Activated CD4-positive, alpha-beta T cell treated with anti-CD3 and anti-CD28 coated beads, Interleukin-2, amount 10 ng/mL, durations not matched to agents 24 days and 14 days (primary cell): ENCODE data around the gene FEZF2. TPM values are rescaled to one million over a fixed set of nuclear protein-coding genes. Genes with fewer than 3 reads are reported as not detected.

ENCODE experiments used
- DNase-seq: peaks from one replicate; pipeline ENCODE4 v3.0.0; 2022
- H3K27ac Mint-ChIP-seq: one replicate; pipeline ENCODE4 v1.8.0; 2022; ENCODE audit warnings: mild to moderate bottlenecking, mixed read lengths
- H3K27me3 Mint-ChIP-seq: one replicate; pipeline ENCODE4 v1.8.0; 2022; ENCODE audit warnings: mixed read lengths
- H3K36me3 Mint-ChIP-seq: one replicate; pipeline ENCODE4 v1.8.0; 2022; ENCODE audit warnings: low read depth, mild to moderate bottlenecking, mixed read lengths
- H3K4me1 Mint-ChIP-seq: one replicate; pipeline ENCODE4 v1.8.0; 2021; ENCODE audit warnings: mixed read lengths
- H3K4me3 Mint-ChIP-seq: one replicate; pipeline ENCODE4 v1.8.0; 2022; ENCODE audit warnings: mild to moderate bottlenecking, moderate library complexity, mixed read lengths
- H3K9me3 Mint-ChIP-seq: one replicate; pipeline ENCODE4 v1.8.0; 2021; ENCODE audit warnings: mixed read lengths
- intact Hi-C: fragments of 100-400 bp; cut with micrococcal nuclease; formaldehyde crosslinking; loops from one replicate; pipeline ENCODE4 v1.15.1; 2023
- total RNA-seq: library from RNA; stranded (reverse); gene quantifications from 2 replicates; pipeline ENCODE4 v1.2.3, GENCODE V29; 2022

The FEZF2 gene
- total RNA-seq, 1 donor from 2014 or later, result not detected

GRCh38 chr3:62378921-62379320, 5.6 kb upstream of the FEZF2 start:
- Mint-ChIP-seq H3K27me3 (peaks cover 70% of the 10 kb centered on the region), H3K4me3 (no peak overlapping the region), H3K36me3 (peaks cover 2% of the 10 kb centered on the region), H3K9me3 (no peaks in the 10 kb centered on the region), H3K4me1 (no peaks in the 10 kb centered on the region), H3K27ac (no peak overlapping the region)
- no peak for DNase-seq
- intact Hi-C loops, result loop anchor here (10.0 kb wide), 2 partner anchors 496 to 814 kb away; partner anchors contain the start of genes CADPS and PTPRG

GRCh38 chr3:62378311-62378789, 5.0 kb upstream of the FEZF2 start:
- H3K27me3 Mint-ChIP-seq, result peaks cover 74% of the 10 kb centered on the region
- intact Hi-C loops, result loop anchor here (10.0 kb wide), 2 partner anchors 496 to 814 kb away; partner anchors contain the start of genes CADPS and PTPRG
- no peak overlapping the region for H3K27ac Mint-ChIP-seq
- no peaks in the 10 kb centered on the region for H3K4me1 Mint-ChIP-seq
- H3K9me3 Mint-ChIP-seq, result no peaks in the 10 kb centered on the region
- DNase-seq, result no peak
- H3K4me3 Mint-ChIP-seq, result no peak overlapping the region
- peaks cover 2% of the 10 kb centered on the region for H3K36me3 Mint-ChIP-seq

- DNase-seq, result no peak
- intact Hi-C loops, result loop anchor here (10.0 kb wide), 2 partner anchors 498 to 812 kb away; partner anchors contain the start of genes CADPS and PTPRG
- H3K27ac Mint-ChIP-seq, result no peak overlapping the region
- H3K4me3 Mint-ChIP-seq, result no peak overlapping the region
- no peaks in the 10 kb centered on the region for H3K9me3 Mint-ChIP-seq
- H3K27me3 Mint-ChIP-seq, result peaks cover 78% of the 10 kb centered on the region
- peaks cover 2% of the 10 kb centered on the region for H3K36me3 Mint-ChIP-seq
- H3K4me1 Mint-ChIP-seq, result no peaks in the 10 kb centered on the region
These were observed 3.8 kb upstream of the FEZF2 start for GRCh38 chr3:62376906-62377877.

GRCh38 chr3:62376454-62376720, 3.0 kb upstream of the FEZF2 start:
- intact Hi-C loops, result loop anchor here (10.0 kb wide), 2 partner anchors 498 to 812 kb away; partner anchors contain the start of genes CADPS and PTPRG
- peaks cover 2% of the 10 kb centered on the region for H3K36me3 Mint-ChIP-seq
- DNase-seq, result no peak
- H3K4me3 Mint-ChIP-seq, result no peak overlapping the region
- no peaks in the 10 kb centered on the region for H3K4me1 Mint-ChIP-seq
- H3K27me3 Mint-ChIP-seq, result peaks cover 80% of the 10 kb centered on the region
- no peak overlapping the region for H3K27ac Mint-ChIP-seq
- H3K9me3 Mint-ChIP-seq, result peaks cover under 1% of the 10 kb centered on the region

- Mint-ChIP-seq H3K4me1 (no peaks in the 10 kb centered on the region), H3K4me3 (no peak overlapping the region), H3K36me3 (peaks cover 2% of the 10 kb centered on the region), H3K9me3 (peaks cover 6% of the 10 kb centered on the region), H3K27me3 (peaks cover 81% of the 10 kb centered on the region), H3K27ac (no peak overlapping the region)
- no peak for DNase-seq
- intact Hi-C loops, result loop anchor here (10.0 kb wide), 2 partner anchors 499 to 811 kb away; partner anchors contain the start of genes CADPS and PTPRG
These were observed 2.5 kb upstream of the FEZF2 start for GRCh38 chr3:62375655-62376453.

GRCh38 chr3:62374341-62375218, 1.2 kb upstream of the FEZF2 start:
- no peak for DNase-seq

GRCh38 chr3:62373714-62374333, 474 bp upstream of the FEZF2 start:
- H3K27me3 Mint-ChIP-seq, result peaks cover 79% of the 10 kb centered on the region
- no peak overlapping the region for H3K4me3 Mint-ChIP-seq
- peaks cover 14% of the 10 kb centered on the region for H3K9me3 Mint-ChIP-seq
- DNase-seq, result no peak
- intact Hi-C loops, result loop anchor here (10.0 kb wide), 2 partner anchors 501 to 809 kb away; partner anchors contain the start of genes CADPS and PTPRG
- no peaks in the 10 kb centered on the region for H3K4me1 Mint-ChIP-seq
- H3K36me3 Mint-ChIP-seq, result peaks cover 2% of the 10 kb centered on the region
- peak overlapping the region; percentile 60 for H3K27ac Mint-ChIP-seq

More at GRCh38 chr3:62374341-62375218, 1.2 kb upstream of the FEZF2 start:
- peaks cover 81% of the 10 kb centered on the region for H3K27me3 Mint-ChIP-seq
- peaks cover 2% of the 10 kb centered on the region for H3K36me3 Mint-ChIP-seq
- H3K27ac Mint-ChIP-seq, result no peak overlapping the region
- no peaks in the 10 kb centered on the region for H3K4me1 Mint-ChIP-seq
- H3K9me3 Mint-ChIP-seq, result peaks cover 14% of the 10 kb centered on the region
- no peak overlapping the region for H3K4me3 Mint-ChIP-seq
- intact Hi-C loops, result loop anchor here (10.0 kb wide), 2 partner anchors 500 to 810 kb away; partner anchors contain the start of genes CADPS and PTPRG

- peaks cover 14% of the 10 kb centered on the region for H3K9me3 Mint-ChIP-seq
- intact Hi-C loops, result loop anchor here (10.0 kb wide), 2 partner anchors 502 to 808 kb away; partner anchors contain the start of genes CADPS and PTPRG
- H3K27me3 Mint-ChIP-seq, result peaks cover 82% of the 10 kb centered on the region
- no peak for DNase-seq
- no peaks in the 10 kb centered on the region for H3K4me1 Mint-ChIP-seq
- H3K36me3 Mint-ChIP-seq, result no peaks in the 10 kb centered on the region
- H3K27ac Mint-ChIP-seq, result no peak overlapping the region
- H3K4me3 Mint-ChIP-seq, result no peak overlapping the region
These were observed 719 bp downstream of the FEZF2 start for GRCh38 chr3:62372621-62373041.

- no peak for DNase-seq
- intact Hi-C loops, result loop anchor here (10.0 kb wide), 2 partner anchors 503 to 807 kb away; partner anchors contain the start of genes CADPS and PTPRG
- Mint-ChIP-seq H3K4me1 (no peaks in the 10 kb centered on the region), H3K27me3 (peaks cover 83% of the 10 kb centered on the region), H3K36me3 (no peaks in the 10 kb centered on the region), H3K4me3 (no peak overlapping the region), H3K9me3 (peaks cover 14% of the 10 kb centered on the region), H3K27ac (peak overlapping the region; percentile 56)
These were observed 1.4 kb downstream of the FEZF2 start for GRCh38 chr3:62371720-62372591.

GRCh38 chr3:62370858-62371719, 2.3 kb downstream of the FEZF2 start:
- Mint-ChIP-seq H3K4me3 (no peak overlapping the region), H3K27ac (peak overlapping the region; percentile 69), H3K36me3 (no peaks in the 10 kb centered on the region), H3K9me3 (peaks cover 14% of the 10 kb centered on the region), H3K4me1 (no peaks in the 10 kb centered on the region), H3K27me3 (peaks cover 82% of the 10 kb centered on the region)
- intact Hi-C loops, result loop anchor here (10.0 kb wide), 2 partner anchors 504 to 806 kb away; partner anchors contain the start of genes CADPS and PTPRG
- no peak for DNase-seq
